ENCODE measurements around the gene GUCY1B1. TPM values are rescaled to one million over a fixed set of nuclear protein-coding genes. Genes with fewer than 3 reads are reported as not detected.
A peak's percentile ranks its signal among the peaks of the same experiment; 100 is the strongest.

Gene GUCY1B1
- total RNA-seq, 4 donors from 2014 or later = 4.3 to 8.1 (median 5.5) TPM

DNA sequence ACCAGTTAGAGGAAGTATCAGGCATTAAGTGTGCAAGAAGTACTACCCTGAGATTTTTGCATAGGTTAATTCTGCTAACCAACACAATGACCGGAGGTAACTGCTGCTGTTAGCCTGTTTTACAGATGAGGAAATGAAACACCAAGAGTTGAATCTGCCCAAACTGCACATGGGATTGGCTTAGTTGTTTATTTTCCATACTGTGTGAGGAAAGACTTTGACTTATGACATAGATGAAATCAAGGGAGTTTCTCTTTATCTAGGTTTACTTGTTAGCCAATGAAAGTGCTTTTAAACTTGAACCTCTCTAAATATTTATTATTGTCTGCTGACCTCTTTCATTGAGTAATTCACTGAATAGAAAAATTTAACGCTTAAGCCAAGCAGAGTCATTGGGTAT is 10.3 kb downstream of the GUCY1B1 start:
- Histone ChIP-seq H3K27me3 (no peaks in the 10 kb centered on the region), H3K4me3 (no peak overlapping the region), H3K36me3 (no peaks in the 10 kb centered on the region), H3K9me3 (no peaks in the 10 kb centered on the region), H3K27ac (no peak overlapping the region), H3K4me1 (no peaks in the 10 kb centered on the region)
- no peak for ATAC-seq
- no peak for TF ChIP-seq CTCF (IDR thresholded peaks at IDR 0.05 in 4 of 5, conservative IDR thresholded peaks at IDR 0.05 in 1 of 5)
- no peak for TF ChIP-seq POLR2A (IDR thresholded peaks at IDR 0.05)
- intact Hi-C loops (cut with DNase I; ENCODE audit: low total_unique reads) (loop anchor here (10.0 kb wide), 1 partner anchor 74 kb away; no protein-coding TSS in a partner anchor), in situ Hi-C loops (cut with MboI; ENCODE audit: low sequenced_read_pairs in 4 of 4) (no loop called here)
- DNase-seq = no peak

- in situ Hi-C loops (cut with MboI; ENCODE audit: low sequenced_read_pairs in 4 of 4) = no loop called here
Measured at GRCh38 chr4:155772459-155773195, 13.8 kb downstream of the GUCY1B1 start.

GRCh38 chr4:155773196-155773800 is 14.5 kb downstream of the GUCY1B1 start:
- Histone ChIP-seq H3K36me3 (no peaks in the 10 kb centered on the region), H3K9me3 (no peaks in the 10 kb centered on the region), H3K27ac (peak overlapping the region in 1 of 4 donors; percentile 16), H3K4me1 (no peaks in the 10 kb centered on the region), H3K4me3 (no peak overlapping the region), H3K27me3 (no peaks in the 10 kb centered on the region)
- in situ Hi-C loops (cut with MboI; ENCODE audit: low sequenced_read_pairs in 4 of 4) (no loop called here), intact Hi-C loops (cut with DNase I; ENCODE audit: low total_unique reads) (no loop called here)
- TF ChIP-seq POLR2A (IDR thresholded peaks at IDR 0.05) = no peak
- no peak for TF ChIP-seq CTCF (IDR thresholded peaks at IDR 0.05 in 4 of 5, conservative IDR thresholded peaks at IDR 0.05 in 1 of 5)
- ATAC-seq (no peak), DNase-seq (no peak)

More at GRCh38 chr4:155772459-155773195, 13.8 kb downstream of the GUCY1B1 start:
- H3K27ac ChIP-seq = no peak overlapping the region
- H3K9me3 ChIP-seq = no peaks in the 10 kb centered on the region
- DNase-seq (no peak), ATAC-seq (no peak)
- H3K4me3 ChIP-seq = no peak overlapping the region
- TF ChIP-seq POLR2A (IDR thresholded peaks at IDR 0.05) (no peak), CTCF (IDR thresholded peaks at IDR 0.05 in 4 of 5, conservative IDR thresholded peaks at IDR 0.05 in 1 of 5) (no peak)
- H3K36me3 ChIP-seq = no peaks in the 10 kb centered on the region
- no peaks in the 10 kb centered on the region for H3K4me1 ChIP-seq
- H3K27me3 ChIP-seq = no peaks in the 10 kb centered on the region
- intact Hi-C loops (cut with DNase I; ENCODE audit: low total_unique reads) = no loop called here

- peak overlapping the region in 2 of 4 donors; percentile 16 to 20 for H3K27ac ChIP-seq
- DNase-seq (no peak), ATAC-seq (no peak)
- H3K4me1 ChIP-seq = no peaks in the 10 kb centered on the region
- no peak overlapping the region for H3K4me3 ChIP-seq
- intact Hi-C loops (cut with DNase I; ENCODE audit: low total_unique reads) = no loop called here
- no peaks in the 10 kb centered on the region for H3K36me3 ChIP-seq
- no peaks in the 10 kb centered on the region for H3K9me3 ChIP-seq
- TF ChIP-seq POLR2A (IDR thresholded peaks at IDR 0.05) (no peak), CTCF (IDR thresholded peaks at IDR 0.05 in 4 of 5, conservative IDR thresholded peaks at IDR 0.05 in 1 of 5) (no peak)
- no peaks in the 10 kb centered on the region for H3K27me3 ChIP-seq
- in situ Hi-C loops (cut with MboI; ENCODE audit: low sequenced_read_pairs in 4 of 4) = no loop called here
Measured at GRCh38 chr4:155774033-155774432, 15.2 kb downstream of the GUCY1B1 start.

Measured in gastrocnemius medialis (tissue), 4 donors.